Epithelial cell of esophagus (primary cell): ENCODE measurements around the gene MLF2.

ENCODE experiments used
- DNase-seq: peaks from one replicate; pipeline ENCODE4 v3.0.0; 2010; ENCODE audit warnings: low read depth
- H3K4me3 ChIP-seq: 2 replicates; pipeline ENCODE4 v1.5.1; 2011; ENCODE audit warnings: mild to moderate bottlenecking, low read length, control low read depth
- TF ChIP-seq, protein P1 (sequence below): IDR thresholded peaks from 2 replicates; pipeline ENCODE4 v1.5.1; 2011; ENCODE audit warnings: low read depth, mild to moderate bottlenecking, low read length, control low read depth, inconsistent platforms; ENCODE audit not compliant: insufficient read depth; ENCODE audit errors: missing control alignments

The MLF2 gene

DNA sequence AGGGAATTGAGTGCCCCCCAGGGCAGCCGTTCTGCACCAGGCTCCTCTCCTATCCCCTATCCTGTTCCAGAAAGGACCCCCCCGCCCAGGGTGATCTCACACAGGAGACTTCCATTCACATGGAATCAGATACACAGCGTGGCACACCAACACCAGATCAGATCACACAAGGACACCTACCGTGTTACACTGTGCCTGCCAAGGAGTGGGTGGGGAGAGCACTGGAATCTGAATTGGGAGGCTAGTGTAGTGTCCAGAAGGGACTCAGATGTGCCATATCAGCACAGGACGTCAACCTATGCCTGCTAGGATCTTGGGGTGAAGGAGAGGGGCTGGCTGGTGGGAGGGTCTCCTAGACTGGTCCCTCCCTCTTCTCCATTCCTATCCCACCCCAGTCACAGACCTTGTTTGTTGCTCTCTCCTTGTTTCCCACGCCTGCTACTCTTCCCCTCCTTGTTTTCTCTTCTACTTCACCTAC lies 15.5 kb upstream of the MLF2 start:
- H3K4me3 ChIP-seq: peak overlapping the region; percentile 71
- TF ChIP-seq, protein P1, sequence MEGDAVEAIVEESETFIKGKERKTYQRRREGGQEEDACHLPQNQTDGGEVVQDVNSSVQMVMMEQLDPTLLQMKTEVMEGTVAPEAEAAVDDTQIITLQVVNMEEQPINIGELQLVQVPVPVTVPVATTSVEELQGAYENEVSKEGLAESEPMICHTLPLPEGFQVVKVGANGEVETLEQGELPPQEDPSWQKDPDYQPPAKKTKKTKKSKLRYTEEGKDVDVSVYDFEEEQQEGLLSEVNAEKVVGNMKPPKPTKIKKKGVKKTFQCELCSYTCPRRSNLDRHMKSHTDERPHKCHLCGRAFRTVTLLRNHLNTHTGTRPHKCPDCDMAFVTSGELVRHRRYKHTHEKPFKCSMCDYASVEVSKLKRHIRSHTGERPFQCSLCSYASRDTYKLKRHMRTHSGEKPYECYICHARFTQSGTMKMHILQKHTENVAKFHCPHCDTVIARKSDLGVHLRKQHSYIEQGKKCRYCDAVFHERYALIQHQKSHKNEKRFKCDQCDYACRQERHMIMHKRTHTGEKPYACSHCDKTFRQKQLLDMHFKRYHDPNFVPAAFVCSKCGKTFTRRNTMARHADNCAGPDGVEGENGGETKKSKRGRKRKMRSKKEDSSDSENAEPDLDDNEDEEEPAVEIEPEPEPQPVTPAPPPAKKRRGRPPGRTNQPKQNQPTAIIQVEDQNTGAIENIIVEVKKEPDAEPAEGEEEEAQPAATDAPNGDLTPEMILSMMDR: no peak
- DNase-seq: no peak

DNA sequence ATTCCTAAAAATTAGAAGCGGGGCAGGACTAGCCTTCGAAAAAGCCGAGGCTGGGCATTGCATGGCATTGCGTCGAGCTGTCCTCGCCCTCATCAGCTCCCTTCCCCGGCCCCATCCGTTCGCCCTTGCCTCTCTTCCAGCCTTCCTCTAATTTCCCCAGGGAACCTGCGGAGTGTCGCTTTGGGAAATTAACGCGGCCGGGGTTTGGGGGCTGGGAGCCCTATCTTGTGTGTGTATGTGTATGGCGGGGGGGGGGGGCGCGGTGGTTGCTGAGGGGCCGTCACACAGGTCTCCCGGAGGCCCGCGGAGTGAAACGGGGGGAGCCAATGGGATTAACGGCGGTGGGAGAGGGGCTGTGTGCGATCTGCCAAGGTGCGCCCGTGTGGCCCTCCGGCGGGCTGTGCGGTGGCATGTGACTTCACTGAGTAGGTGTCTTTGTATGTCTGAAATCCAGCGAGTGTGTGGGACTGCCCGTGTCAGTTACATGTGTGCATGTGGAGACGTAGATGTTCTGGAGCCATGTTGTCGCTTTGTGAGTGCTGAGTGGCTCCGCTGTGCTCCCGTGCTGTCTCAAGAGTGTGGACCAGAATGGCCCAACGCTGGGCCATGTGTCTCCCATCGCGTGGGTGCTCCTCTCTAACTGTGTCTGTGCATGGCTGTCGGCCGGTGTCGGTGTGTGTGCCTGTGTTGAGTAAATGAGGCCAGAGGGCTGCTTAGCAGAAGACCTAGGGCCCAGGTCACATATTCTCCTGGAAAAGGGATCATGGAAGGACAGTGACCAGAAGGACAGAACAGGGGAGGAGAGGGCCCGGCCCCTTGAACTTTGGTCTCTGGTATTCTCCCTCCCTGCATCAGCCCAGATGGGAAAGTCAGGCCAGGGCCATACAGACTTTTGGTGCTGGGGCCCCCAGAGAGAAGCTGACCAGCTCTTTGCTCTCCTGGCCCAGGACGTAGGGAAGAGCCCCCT lies 14.7 kb upstream of the MLF2 start:
- DNase-seq: peak; percentile 29
- H3K4me3 ChIP-seq: peak overlapping the region; percentile 71
- TF ChIP-seq, protein P1: no peak

DNA sequence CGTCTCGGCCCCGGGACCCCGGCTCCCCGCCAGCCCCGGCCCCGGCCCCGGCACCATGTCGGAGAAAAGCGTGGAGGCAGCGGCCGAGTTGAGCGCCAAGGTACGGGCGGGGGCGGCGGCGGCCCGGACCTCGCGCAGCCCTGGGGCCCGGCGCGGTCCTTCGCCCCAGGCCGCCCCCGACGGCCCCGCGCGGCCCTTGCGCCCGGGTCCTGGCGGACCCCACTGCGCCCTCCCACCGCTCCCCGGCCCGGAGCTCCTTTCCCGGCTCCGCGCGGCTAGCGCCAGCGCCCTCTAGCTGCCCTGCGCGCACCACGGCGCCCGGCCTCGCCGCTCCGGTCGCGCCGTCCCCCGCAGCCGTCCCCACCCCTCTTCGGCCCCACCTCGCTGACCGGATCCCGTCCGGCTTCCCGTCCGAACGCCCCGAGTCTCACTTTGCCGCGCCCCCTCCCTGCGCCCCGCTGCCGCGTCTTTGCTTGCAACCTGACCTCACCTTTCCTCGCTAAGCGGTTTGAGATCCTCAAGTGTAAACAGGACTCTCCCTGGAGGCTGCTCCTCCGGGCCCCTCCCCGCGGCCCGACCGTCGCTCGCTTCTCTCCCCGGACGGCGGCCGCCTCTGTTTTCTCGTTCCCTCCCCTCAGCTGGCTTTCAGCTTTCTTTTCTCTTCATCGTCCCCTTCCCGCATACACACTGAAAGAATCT lies 13.9 kb upstream of the MLF2 start:
- peak overlapping the region; percentile 71 for H3K4me3 ChIP-seq
- DNase-seq: peak; percentile 70
- TF ChIP-seq, protein P1: peak; percentile 29

DNA sequence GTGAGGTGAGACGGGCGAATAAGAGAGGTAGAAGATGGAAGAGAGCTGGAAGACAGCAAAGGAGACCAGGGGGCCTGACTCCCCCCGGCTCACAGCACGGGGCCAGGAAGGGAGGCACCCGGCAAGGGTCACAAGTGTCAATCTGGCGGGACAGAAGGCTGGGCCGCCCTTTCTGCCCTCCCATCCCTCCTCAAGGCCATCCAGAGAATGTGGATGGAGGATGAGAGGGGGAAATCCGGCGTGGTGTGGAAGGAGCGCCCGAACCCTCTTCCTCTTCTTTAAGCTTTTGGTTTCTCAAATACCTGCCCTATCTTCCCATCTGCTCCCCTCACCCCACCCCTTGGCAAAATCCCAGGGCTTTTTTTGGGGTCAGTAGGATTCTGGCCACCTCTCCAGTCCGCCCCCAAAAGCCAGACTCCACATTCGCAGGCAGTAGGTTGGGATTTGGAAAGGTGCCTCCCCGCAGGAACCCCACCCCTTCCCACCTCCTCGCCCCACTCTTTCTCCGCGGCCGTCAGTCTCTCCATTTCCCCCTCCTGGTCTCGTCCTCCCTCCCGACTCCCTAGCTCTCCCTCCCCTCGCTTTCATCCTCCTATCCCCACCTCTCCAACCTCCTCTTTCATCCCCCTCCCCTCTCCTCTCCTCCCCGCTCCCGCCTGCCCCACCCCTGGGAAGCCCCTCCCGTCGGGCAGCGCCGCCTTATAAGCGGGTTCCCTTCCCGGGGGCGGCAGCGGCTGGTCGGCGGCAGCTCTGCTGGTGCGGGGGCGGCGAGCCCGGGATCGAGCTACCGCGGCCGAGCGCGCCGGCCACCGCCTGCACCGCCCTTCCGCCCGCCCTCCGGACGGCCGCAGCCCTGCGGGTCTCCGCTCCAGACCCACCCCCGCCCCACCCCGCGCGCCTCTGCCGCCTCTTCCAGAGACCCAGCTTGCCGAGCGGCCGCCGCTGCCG lies 13.0 kb upstream of the MLF2 start, which contains the start of gene PTMS:
TSS of gene PTMS (plus strand) at position 730 of the 948 bp plus-strand sequence. CDS start 343 bp downstream, outside the sequence.
- peak within 1 kb of the TSS; percentile 71 for H3K4me3 ChIP-seq
- DNase-seq: peak; percentile 88
- TF ChIP-seq, protein P1: no peak

DNA sequence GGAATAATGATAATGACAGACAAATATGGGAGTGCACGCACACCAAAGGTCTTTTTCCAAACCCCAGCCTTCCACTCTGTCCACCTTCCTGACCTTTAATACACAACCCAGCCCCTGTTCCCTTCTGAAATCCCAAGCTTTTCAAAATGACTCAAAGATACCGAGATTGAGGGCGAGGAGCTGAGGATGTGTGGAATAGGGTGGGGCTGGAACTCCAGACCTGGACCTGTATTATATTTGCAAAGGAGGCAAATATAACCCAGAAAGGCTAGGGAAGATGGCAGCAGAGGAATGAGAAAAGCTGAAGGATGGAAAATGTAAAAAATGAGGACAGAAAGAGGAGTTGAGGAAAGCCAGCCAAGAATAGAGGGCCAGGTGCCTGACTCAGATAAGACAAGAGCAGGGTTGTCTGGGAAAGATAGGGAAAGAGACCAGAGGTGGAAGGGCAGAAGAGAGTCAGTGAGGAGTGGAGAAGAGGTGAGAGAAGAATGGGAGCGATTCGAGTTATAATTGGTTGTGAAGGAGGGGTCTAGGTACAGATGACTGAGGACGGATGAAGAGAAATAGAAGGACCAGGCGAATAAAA lies 12.2 kb upstream of the MLF2 start:
- TF ChIP-seq, protein P1: no peak
- no peak for DNase-seq
- peak overlapping the region; percentile 71 for H3K4me3 ChIP-seq
